HepG2 (cell line): Measurements from ENCODE around the gene INO80B. TPM values are rescaled to one million over a fixed set of nuclear protein-coding genes. Genes with fewer than 3 reads are reported as not detected.

ENCODE experiments used
- ARID5B ChIP-seq: IDR thresholded peaks from 2 replicates; pipeline ENCODE4 v1.4.0; 2020; ENCODE audit warnings: mild to moderate bottlenecking, missing genetic modification reagents
- EP300 ChIP-seq, 3 experiments: sonication (generic) in 1 of 3; formaldehyde crosslinking in 1 of 3; IDR thresholded peaks; 2 replicates each; pipeline versions ENCODE4 v1.5.1 to v1.6.1; 2011 to 2020; ENCODE audit warnings: low read depth in 2 of 3, low read length in 2 of 3, borderline replicate concordance in 1 of 3, improper control_type of control experiment in 1 of 3, mild to moderate bottlenecking in 1 of 3, missing genetic modification reagents in 1 of 3, moderate library complexity in 1 of 3
- FOXA3 ChIP-seq: IDR thresholded peaks from 2 replicates; pipeline ENCODE4 v1.6.1; 2016; ENCODE audit warnings: missing genetic modification reagents, missing compliant biosample characterization
- FOXP4 ChIP-seq: sonication (generic); formaldehyde crosslinking; IDR thresholded peaks from 2 replicates; pipeline ENCODE4 v1.4.0; 2020; ENCODE audit warnings: missing genetic modification reagents
- KDM5B ChIP-seq: sonication (generic); formaldehyde crosslinking; IDR thresholded peaks from 2 replicates; pipeline ENCODE4 v1.4.0; 2020; ENCODE audit warnings: missing genetic modification reagents, mild to moderate bottlenecking, borderline replicate concordance
- MIXL1 ChIP-seq: IDR thresholded peaks from 2 replicates; pipeline ENCODE4 v1.6.1; 2016
- NCOA2 ChIP-seq: sonication (generic); formaldehyde crosslinking; IDR thresholded peaks from 2 replicates; pipeline ENCODE4 v1.8.0; 2022; ENCODE audit warnings: inconsistent platforms
- NFE2L1 ChIP-seq: sonication (generic); formaldehyde crosslinking; IDR thresholded peaks from 2 replicates; pipeline ENCODE4 v1.4.0; 2020; ENCODE audit warnings: missing genetic modification reagents, mild to moderate bottlenecking, borderline replicate concordance
- SMAD3 ChIP-seq: sonication (generic); formaldehyde crosslinking; IDR thresholded peaks from 2 replicates; pipeline ENCODE4 v1.4.0; 2020; ENCODE audit warnings: missing genetic modification reagents
- SOX5 ChIP-seq: IDR thresholded peaks from 2 replicates; pipeline ENCODE4 v1.6.1; 2016; ENCODE audit warnings: borderline replicate concordance
- ZNF530 ChIP-seq: sonication (generic); formaldehyde crosslinking; IDR thresholded peaks from 2 replicates; pipeline ENCODE4 v1.5.0; 2020; ENCODE audit warnings: low read depth, mild to moderate bottlenecking, missing genetic modification reagents
- ZNF574 ChIP-seq: sonication (generic); formaldehyde crosslinking; IDR thresholded peaks from 2 replicates; pipeline ENCODE4 v1.4.0; 2020; ENCODE audit warnings: missing genetic modification reagents
- ZNF703 ChIP-seq: sonication (generic); formaldehyde crosslinking; IDR thresholded peaks from 2 replicates; pipeline ENCODE4 v1.5.1; 2020; ENCODE audit warnings: missing genetic modification reagents, mild to moderate bottlenecking, moderate library complexity, borderline replicate concordance
- ZNF770 ChIP-seq: sonication (generic); formaldehyde crosslinking; IDR thresholded peaks from 2 replicates; pipeline ENCODE4 v1.5.0; 2020; ENCODE audit warnings: mild to moderate bottlenecking, missing genetic modification reagents
- ZNF790 ChIP-seq: sonication (generic); formaldehyde crosslinking; IDR thresholded peaks from 2 replicates; pipeline ENCODE4 v1.8.0; 2022; ENCODE audit warnings: missing genetic modification reagents, mild to moderate bottlenecking, borderline replicate concordance
- polyA plus RNA-seq, 8 experiments: library from polyadenylated mRNA; depleted of rRNA in 3 of 8; stranded (reverse) in 7 of 8; unstranded in 1 of 8; fragments of >200 nt; fragmentation: Illumina TruSeq in 4 of 8; extraction: Trizol in 4 of 8; gene quantifications; 2 replicates each; pipeline versions ENCODE4 v1.2.1 to v1.2.3, GENCODE V29; 2011 to 2016; ENCODE audit warnings: low read depth in 4 of 8, missing spikeins in 1 of 8, mixed read lengths in 1 of 8; ENCODE audit not compliant: insufficient read depth in 1 of 8
- total RNA-seq, 5 experiments: library from RNA; depleted of rRNA; stranded (reverse); fragments of >200 nt; fragmentation: Illumina TruSeq; extraction: Trizol; gene quantifications; 2 replicates each; pipeline ENCODE4 v1.2.3, GENCODE V29; 2016; ENCODE audit warnings: low read depth in 1 of 5

The INO80B gene
- total and polyA plus RNA-seq, 2 of the 13 experiments (the other 11 are each of a cell fraction or from before 2014, with no cell fraction given), result 6.2 to 14.5 TPM

- TF ChIP-seq ARID5B (CRISPR knock-in tag), result 0 out of 2 replicates have a peak, but pooled peaks have one; percentile 12
- TF ChIP-seq FOXP4 (CRISPR knock-in tag), result peak; percentile 71
- no peak for TF ChIP-seq NFE2L1
- no peak for TF ChIP-seq ZNF790 (CRISPR knock-in tag)
- peak; percentile 18; the same call in 1 of the 2 replicates for TF ChIP-seq ZNF574 (CRISPR knock-in tag)
- peak; percentile 52; the same call in 1 of the 2 replicates for TF ChIP-seq SOX5 (CRISPR knock-in tag)
- TF ChIP-seq FOXA3 (CRISPR knock-in tag), result peak; percentile 83
- TF ChIP-seq ZNF770 (CRISPR knock-in tag), result 0 out of 2 replicates have a peak, but pooled peaks have one; percentile 21
- TF ChIP-seq NCOA2, result peak; percentile 48; the same call in 1 of the 2 replicates
- TF ChIP-seq ZNF703, result no peak
- TF ChIP-seq KDM5B, result no peak
- TF ChIP-seq MIXL1 (CRISPR knock-in tag), result peak; percentile 38; the same call in 1 of the 2 replicates
- TF ChIP-seq EP300 (IDR thresholded peaks at IDR 0.05; ENCODE audit: low read depth in 2 of 2, low read length in 2 of 2), result peak in 1 of 2 experiments; percentile 73; a peak in 1 of 4 replicates
- peak; percentile 41; the same call in 1 of the 2 replicates for TF ChIP-seq EP300 (CRISPR knock-in tag; IDR thresholded peaks at IDR 0.05; ENCODE audit: borderline replicate concordance)
- no peak for TF ChIP-seq ZNF530 (CRISPR knock-in tag)
- TF ChIP-seq SMAD3 (CRISPR knock-in tag), result no peak
These were observed 31.3 kb downstream of the INO80B start (continued) for GRCh38 chr2:74486141-74486540.
